HFFc6 (cell line): Measurements from ENCODE around the gene SLC25A12. TPM values are rescaled to one million over a fixed set of nuclear protein-coding genes. Genes with fewer than 3 reads are reported as not detected.
A peak's percentile ranks its signal among the peaks of the same experiment; 100 is the strongest.

ENCODE experiments used
- DNase-seq: peaks from one replicate; pipeline ENCODE4 v3.0.0-alpha.2; 2018
- H3K27ac Mint-ChIP-seq: 2 replicates; pipeline ENCODE4 v1.8.0; 2020; ENCODE audit warnings: mild to moderate bottlenecking, mixed read lengths
- H3K27me3 Mint-ChIP-seq: 2 replicates; pipeline ENCODE4 v1.8.0; 2021; ENCODE audit warnings: mild to moderate bottlenecking, moderate library complexity, mixed read lengths; ENCODE audit not compliant: insufficient read depth
- H3K36me3 Mint-ChIP-seq: 2 replicates; pipeline ENCODE4 v1.8.0; 2021; ENCODE audit warnings: low read depth, mixed read lengths
- H3K4me1 Mint-ChIP-seq: 2 replicates; pipeline ENCODE4 v1.8.0; 2020; ENCODE audit warnings: low read depth, mixed read lengths
- H3K4me3 Mint-ChIP-seq: 2 replicates; pipeline ENCODE4 v1.8.0; 2020; ENCODE audit warnings: mild to moderate bottlenecking, moderate library complexity, mixed read lengths
- H3K9me3 Mint-ChIP-seq: 2 replicates; pipeline ENCODE4 v1.8.0; 2020; ENCODE audit warnings: mild to moderate bottlenecking, mixed read lengths
- CTCF ChIP-seq: fragments of 200-600 bp; sonication (generic); IDR thresholded peaks from 2 replicates; pipeline ENCODE4 v1.5.0; 2021; ENCODE audit warnings: antibody characterized with exemption, mild to moderate bottlenecking
- total RNA-seq, 6 experiments: library from RNA; stranded (reverse); fragmentation: NEBNext Ultra II Directional; extraction: Animal tissue kit (Norgen Biotek cat#: 25700); gene quantifications; 2 replicates in 1 of 6; 3 replicates in 5 of 6; pipeline ENCODE4 v1.2.3, GENCODE V29; 2021

SLC25A12 gene
- total RNA-seq, 6 experiments from 2014 or later = 16.8 to 20.9 (median 19.4) TPM

GRCh38 chr2:171895786-171896185 is 1.7 kb upstream of the SLC25A12 start:
- Mint-ChIP-seq H3K36me3 (0 out of 2 replicates have a peak, but pooled peaks cover 6% of the 10 kb centered on the region), H3K4me1 (peaks cover 43% of the 10 kb centered on the region), H3K27ac (no peak overlapping the region), H3K27me3 (0 out of 2 replicates have a peak, but pooled peaks cover 2% of the 10 kb centered on the region), H3K4me3 (no peak overlapping the region), H3K9me3 (no peaks in the 10 kb centered on the region)
- DNase-seq = peak; percentile 25
- TF ChIP-seq CTCF = no peak

- no peak for DNase-seq
- H3K4me1 Mint-ChIP-seq = peaks cover 43% of the 10 kb centered on the region
- H3K36me3 Mint-ChIP-seq = 0 out of 2 replicates have a peak, but pooled peaks cover 6% of the 10 kb centered on the region
- no peaks in the 10 kb centered on the region for H3K9me3 Mint-ChIP-seq
- peak overlapping the region; percentile 77 for H3K27ac Mint-ChIP-seq
- 0 out of 2 replicates have a peak, but pooled peaks cover 2% of the 10 kb centered on the region for H3K27me3 Mint-ChIP-seq
- no peak for TF ChIP-seq CTCF
- peak overlapping the region; percentile 94 for H3K4me3 Mint-ChIP-seq
Measured at GRCh38 chr2:171894612-171894947, 536 bp upstream of the SLC25A12 start.

GRCh38 chr2:171893196-171893823 is 734 bp downstream of the SLC25A12 start:
- H3K27me3 Mint-ChIP-seq = no peaks in the 10 kb centered on the region
- H3K4me1 Mint-ChIP-seq = peaks cover 43% of the 10 kb centered on the region
- peak overlapping the region; percentile 60 for H3K27ac Mint-ChIP-seq
- no peaks in the 10 kb centered on the region for H3K9me3 Mint-ChIP-seq
- 0 out of 2 replicates have a peak, but pooled peaks cover 6% of the 10 kb centered on the region for H3K36me3 Mint-ChIP-seq
- no peak for TF ChIP-seq CTCF
- no peak for DNase-seq
- peak overlapping the region; percentile 94 for H3K4me3 Mint-ChIP-seq

GRCh38 chr2:171889808-171890207 is 4.2 kb downstream of the SLC25A12 start:
- peaks cover 25% of the 10 kb centered on the region for H3K4me1 Mint-ChIP-seq
- DNase-seq = no peak
- TF ChIP-seq CTCF = no peak
- H3K4me3 Mint-ChIP-seq = no peak overlapping the region
- H3K27me3 Mint-ChIP-seq = no peaks in the 10 kb centered on the region; the same call in 1 of the 2 replicates
- no peaks in the 10 kb centered on the region for H3K9me3 Mint-ChIP-seq
- no peak overlapping the region for H3K27ac Mint-ChIP-seq
- H3K36me3 Mint-ChIP-seq = 0 out of 2 replicates have a peak, but pooled peaks cover 6% of the 10 kb centered on the region

- H3K4me1 Mint-ChIP-seq = peaks cover 20% of the 10 kb centered on the region
- no peaks in the 10 kb centered on the region; the same call in 1 of the 2 replicates for H3K27me3 Mint-ChIP-seq
- no peak overlapping the region for H3K4me3 Mint-ChIP-seq
- no peak for TF ChIP-seq CTCF
- no peak for DNase-seq
- H3K27ac Mint-ChIP-seq = no peak overlapping the region
- H3K36me3 Mint-ChIP-seq = 0 out of 2 replicates have a peak, but pooled peaks cover 6% of the 10 kb centered on the region
- H3K9me3 Mint-ChIP-seq = no peaks in the 10 kb centered on the region
Measured at GRCh38 chr2:171889333-171889732, 4.7 kb downstream of the SLC25A12 start.
